Measurements from ENCODE around the gene ZSWIM4.

Gene ZSWIM4

DNA sequence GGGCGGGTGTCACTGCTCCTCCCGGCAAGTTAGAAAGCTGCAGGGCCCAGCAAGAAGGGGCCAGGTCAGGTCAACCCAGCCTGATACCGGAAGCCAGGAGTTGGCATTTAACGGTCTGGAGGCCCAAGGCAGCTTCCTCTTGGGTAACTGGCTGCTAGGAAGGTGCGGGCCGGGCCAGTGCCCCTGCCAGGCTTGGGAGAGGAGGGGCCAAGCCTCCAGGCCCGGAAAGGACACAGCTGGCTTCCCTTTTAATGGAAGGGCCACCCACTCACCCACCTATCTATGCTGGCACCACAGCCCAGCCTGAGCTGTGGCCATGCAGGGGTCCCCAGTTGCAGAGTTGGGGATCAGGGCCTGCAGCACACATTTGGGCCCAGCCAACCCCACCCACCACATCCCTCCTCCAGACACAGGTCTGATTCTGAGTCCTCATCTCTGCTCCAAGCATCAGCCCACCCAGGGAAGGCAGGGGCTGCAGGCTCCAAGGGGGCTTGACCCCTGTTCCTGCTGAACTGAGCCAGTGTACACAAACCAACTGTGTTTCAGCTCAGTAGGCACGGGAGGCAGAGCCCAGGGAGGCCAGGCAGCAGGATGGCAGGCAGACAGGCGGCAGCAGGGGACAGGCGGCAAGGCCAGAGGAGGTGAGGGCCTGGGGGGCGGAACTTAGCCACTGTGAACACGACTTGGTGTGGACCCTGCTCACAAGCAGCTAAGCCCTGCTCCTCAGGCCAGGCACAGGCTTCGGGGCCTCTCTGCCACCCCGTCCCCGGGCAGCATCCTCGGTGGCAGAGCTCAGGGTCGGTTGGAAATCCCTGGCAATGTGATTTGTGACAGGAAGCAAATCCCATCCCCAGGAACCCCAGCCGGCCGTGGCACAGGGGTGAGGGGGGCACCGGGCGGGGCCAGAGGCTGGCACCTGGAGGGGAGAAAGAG, 40.8 kb downstream of the ZSWIM4 start:
- no peak for DNase-seq (ENCODE audit: low read depth)

DNA sequence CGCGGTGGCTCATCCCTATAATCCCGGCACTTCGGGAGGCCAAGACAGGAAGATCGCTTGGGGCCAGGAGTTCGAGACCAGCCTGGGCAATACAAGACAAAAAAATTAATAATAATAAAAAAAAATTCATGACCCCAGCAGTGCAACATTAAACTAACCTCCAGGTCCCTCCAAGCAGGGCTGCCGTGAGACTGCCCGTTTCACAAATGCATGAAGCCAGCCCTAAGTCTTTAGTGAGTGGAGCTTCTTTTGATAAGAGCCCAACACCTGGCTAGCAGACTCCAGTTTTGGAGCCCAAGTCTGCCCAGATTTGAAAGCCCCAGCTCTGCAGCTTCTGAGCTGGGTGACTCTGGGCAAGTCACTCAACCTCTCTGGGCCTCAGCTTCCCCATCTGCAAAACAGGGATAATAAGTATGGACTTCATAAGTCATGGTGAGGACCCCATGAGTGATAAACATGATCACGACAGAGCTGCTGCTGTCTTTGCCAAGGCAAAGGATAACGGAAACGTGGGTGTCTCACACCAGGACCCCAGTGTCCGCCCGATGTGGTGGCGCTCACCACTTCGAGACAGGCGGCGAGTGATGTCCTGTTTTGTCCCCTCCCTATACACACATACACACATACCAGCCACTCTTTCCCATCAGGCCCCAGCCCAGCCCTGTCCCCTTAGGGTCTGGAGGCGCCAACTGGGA, 43.3 kb downstream of the ZSWIM4 start:
- DNase-seq (ENCODE audit: low read depth) = no peak

DNA sequence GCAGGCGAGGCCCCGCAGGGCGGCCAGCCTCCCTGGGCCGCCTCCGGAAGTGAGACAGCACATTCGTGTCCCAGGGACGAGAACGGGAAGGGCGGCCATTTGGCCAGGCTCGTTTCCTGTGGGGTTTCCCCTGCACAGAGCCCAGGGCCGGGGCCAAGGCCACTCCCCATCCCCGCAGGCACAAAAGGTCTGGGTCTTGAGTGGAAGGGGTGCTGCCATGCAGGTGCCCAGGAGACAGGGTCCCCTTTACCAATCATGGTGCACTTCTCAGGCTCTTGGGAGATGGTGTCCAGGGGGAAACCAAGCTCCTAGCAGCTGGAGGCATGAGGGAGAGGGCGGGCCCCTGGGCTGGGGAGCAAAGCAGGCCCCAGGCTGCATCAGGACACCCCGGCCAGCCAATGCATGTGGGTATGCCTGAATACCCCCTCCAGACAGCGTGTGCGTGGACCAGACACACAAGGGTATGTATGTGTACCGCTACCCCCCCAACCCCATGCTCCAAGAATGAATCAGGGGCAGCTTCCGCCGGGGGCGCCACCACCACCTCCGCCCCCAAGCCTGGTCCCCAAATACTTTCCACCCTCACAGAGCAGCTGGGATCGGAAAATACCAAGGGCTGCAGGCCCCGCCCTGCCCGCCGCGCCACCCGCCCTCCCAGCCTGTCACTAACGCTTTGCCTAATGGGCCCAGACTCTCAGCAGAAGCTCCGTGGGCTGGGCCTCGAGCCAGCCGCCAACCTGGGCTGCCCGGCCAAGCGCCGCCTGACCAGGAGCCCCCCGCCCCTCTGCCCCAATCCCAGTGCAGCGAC, 44.1 kb downstream of the ZSWIM4 start:
- peak; percentile 71 for DNase-seq (ENCODE audit: low read depth)

DNA sequence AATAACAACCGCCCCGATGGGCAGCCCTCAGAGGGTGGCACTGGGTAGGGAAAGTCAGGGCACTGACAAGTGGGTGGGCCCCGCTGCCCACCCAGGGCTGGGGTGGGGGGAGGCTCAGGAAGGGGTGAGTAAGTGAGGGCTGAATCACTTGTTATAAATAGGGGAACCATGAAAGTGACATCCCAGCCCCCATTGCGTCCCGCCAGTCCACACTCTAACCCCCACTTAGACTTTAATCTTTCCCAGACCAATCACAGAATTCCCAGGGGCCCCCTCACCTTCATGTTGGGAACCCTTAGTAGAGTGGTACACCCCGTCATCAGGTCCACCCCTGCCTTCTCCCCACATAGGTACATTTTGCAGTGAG, 44.7 kb downstream of the ZSWIM4 start:
- no peak for DNase-seq (ENCODE audit: low read depth)

DNA sequence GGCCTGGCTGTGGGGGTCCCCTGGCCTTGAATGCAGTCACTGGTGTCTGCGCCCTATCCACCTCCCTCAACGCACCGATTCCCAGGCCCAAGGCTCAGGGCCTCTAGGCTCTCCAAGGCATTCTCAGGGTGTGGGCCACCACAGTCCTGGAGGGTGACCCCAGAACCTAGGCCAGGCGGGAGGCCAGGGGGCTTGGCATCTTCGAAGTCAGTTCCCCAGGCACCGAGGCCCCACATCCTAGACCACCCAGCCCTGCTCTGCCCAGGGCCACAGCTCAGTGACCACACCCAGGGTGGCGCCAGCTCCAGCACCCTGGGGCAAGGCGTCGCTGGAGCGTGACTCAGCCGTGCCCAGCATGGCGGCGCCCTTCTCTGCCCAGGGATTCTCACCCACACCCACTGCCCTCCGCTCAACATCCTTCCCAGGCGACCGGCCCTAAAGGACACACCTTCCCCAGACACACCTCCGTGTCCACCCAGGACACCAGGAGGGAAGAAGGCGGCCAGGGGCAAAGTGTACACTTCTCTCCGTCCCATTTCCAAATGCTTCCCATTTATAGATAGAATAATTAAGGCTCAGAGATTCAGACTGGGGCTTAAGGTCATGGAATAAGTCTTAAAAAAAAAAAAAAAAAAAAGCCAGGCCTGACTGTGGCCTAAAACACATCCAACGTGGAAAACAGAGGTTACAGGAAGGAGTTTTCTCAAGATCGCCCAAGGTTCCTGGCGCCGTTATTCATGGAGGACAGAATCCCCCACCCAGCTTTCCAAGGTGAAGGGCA, 45.3 kb downstream of the ZSWIM4 start:
- no peak for DNase-seq (ENCODE audit: low read depth)

DNA sequence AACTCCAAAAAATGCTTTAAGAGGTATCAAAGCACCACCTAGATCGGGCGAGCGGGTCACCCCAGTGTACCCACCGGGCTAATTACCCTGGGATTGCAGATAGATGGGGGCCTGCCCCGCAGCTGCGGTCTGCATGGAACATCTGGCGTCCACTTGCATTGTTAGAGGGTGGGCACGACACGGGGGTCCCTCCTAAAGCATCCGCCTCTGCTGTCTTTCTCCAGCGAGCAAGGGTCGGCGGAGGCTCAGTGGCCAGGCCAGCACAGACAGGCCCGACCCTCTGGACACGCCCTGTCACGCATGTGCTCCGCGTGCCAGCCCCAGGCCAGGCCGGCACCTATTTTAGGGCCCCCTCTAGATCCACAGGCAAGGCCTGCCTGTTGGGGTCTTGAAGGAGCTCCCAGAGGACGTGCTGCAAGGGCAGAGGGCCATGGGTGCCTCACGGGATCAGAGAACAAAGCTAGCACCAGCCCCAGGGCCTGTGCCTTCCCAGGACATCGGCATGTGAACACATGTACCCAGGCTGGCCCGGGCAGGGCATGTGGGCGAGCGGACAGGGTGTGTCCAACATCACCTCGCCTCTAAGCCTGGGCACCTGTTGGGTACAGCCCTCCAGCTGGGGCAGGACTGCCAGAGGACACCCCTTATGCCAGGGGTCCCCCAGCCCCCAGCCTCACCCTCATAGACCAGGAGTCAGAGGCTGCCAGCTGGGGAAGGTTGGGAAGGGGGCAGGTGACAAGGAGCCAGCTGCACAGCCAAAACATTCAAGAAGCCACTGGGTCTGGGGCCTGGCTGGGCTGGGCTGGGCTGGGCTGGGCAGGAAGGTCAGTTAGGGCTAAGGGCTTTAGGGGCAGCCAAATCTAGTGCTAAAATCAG, 46.1 kb downstream of the ZSWIM4 start:
- no peak for DNase-seq (ENCODE audit: low read depth)

DNA sequence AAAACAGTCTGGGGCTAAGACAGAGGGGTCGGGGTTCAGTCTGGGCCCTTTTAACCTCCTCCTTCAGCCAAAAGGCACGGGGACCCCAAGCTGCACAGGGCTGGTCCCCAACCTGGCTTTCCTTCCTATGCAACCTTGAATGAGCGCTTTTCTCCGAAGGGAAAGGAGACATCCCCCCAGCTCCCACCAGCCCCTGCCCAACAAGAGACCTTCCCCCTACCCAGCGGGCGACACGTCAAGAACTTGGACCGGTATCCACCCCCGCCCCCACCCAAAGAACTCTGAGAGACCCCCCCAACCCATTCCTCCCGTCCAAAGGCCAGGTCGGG, 46.7 kb downstream of the ZSWIM4 start:
- no peak for DNase-seq (ENCODE audit: low read depth)

DNA sequence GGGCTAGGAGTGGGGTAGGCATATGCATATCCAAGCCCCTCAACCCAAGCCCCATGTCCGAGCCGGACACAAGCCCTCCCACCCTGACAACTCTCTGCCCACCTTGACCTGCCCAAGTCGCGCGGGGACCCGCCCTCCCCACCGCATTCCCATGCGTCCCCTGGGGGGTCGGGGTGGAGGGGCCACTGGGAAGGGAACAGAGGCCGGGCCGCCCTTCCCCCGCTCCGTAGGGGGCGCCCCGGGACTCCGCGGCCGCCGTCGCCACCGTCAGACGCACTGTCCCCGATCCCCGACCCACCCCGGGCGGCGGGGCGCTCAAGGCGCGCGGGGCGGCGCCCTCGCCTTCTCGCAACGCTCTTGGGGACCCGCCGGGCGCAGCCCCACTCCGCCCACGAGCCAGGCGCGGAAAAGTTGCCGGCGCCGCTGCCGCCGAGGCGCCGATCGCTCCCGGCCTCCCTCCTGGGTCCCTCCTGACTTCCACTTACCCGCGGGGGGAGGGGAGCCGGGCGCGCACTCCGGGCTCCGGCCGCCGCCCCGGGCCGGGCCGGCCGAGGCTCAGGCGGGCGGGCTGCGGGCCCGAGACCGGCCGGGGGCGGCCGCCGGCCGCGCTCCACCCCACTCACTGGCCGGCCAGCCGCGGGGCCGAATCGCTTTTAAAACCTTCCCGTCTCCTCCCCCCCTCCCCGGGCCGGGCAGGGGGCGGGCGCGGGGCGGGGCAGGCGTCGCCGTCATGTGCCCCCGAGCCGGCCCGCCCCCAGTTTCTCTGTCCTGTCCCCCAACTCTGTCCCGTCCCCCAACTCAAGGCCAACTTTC, 47.3 kb downstream of the ZSWIM4 start:
- no peak for DNase-seq (ENCODE audit: low read depth)

DNA sequence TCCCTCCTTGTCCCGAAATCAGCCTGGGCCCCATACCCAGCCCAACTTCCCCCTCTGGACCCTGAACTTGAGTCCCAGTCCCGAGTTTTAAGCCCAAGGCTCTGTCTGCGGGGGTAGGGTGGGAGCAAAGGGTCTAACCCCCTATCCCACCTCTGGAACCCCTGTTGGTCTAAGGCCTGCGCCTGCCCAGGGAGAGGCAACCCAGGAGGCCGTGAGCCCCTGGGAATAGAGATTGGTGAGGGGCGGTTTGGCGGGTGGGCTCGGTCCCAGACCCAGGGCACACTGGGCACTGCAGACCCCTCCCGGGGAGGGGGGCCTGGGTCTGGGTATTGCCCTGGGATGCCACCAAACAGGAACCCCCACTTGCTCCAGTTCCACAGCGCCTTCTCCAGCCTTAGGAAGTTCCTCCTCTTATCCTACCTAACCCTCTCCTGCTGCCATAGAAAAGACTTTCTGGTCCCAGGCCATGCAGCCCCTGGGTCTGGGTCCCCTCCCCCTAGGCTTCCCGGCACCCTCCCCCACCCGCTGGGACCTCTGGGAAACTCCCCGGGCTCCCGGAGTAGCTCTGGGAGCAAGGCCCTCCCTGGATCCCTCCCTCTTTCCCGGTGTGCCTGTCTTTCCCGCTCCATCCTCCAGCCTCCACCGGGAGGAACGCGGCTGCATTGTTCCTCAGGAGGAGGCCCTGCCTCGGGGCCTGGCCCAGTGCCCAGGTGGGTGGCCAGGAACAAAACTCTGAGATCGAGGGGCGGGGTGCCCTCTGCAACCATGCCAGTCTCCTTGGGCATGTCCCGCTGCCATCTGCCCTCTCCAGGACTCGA, 48.1 kb downstream of the ZSWIM4 start:
- no peak for DNase-seq (ENCODE audit: low read depth)

DNA sequence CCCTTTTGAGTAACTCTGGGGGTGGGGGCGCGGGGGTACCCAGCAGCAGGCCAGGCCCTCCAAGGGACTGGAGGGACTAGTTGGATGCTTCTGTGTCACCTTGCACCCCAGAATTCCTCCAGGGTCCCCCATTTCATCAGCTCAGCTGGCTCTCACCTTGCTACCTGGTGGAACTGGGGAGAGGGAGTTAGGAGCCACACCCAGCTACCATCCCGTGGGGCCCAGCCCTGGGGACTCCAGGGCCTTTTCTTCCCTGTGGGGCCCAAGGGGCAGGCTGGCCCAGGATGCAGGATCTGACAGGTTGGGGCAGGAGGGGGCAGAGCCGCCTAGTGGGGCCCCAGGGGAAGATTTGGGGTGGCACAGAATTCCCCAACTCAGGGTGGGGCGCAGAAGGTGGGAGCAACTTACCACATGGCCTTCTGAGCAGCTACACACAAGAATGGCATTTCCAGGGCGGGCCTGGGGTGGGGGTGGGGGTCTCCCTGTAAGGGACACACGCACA, 48.9 kb downstream of the ZSWIM4 start:
- no peak for DNase-seq (ENCODE audit: low read depth)

DNA sequence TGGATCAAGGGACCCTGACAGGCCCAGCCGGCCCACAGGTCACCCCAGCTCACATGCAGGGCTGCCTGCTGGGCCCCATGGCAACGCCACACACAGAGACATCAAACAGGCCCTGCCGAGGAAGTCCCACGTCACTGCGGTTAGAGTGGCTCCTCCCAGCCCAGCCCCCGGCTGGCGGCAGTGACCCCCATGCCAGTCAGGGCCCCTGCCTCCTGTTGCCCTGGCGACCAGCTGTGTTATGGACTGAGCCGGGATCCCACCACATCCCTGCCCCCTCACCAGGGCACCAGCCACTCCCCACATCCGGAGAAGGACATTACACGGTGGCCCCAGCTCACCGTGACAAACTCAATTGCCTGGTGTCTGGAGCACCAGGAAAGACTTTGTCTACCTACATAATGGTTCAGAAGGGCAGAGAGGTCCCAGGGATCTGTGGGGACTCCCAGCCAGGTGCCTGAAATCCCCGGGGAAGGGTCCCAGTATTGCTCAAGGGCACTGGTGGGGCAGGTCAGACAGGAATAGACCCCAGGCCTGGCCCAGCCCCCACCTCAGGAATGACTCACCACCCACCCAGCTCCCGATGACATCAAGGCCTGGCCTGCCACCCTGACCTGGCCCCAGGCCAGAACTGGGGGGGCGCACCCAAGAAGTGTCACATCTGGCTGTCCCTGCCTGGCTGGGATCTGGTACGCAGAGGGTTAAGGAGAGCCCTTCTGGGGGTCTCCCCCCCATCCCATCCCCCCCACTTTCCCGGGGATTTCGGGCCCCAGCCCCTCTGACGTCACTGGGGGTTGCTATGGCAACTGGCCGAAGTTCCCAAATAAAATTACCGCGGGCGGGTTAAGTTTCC, 51.5 kb downstream of the ZSWIM4 start:
- DNase-seq (ENCODE audit: low read depth) = peak; percentile 93

DNA sequence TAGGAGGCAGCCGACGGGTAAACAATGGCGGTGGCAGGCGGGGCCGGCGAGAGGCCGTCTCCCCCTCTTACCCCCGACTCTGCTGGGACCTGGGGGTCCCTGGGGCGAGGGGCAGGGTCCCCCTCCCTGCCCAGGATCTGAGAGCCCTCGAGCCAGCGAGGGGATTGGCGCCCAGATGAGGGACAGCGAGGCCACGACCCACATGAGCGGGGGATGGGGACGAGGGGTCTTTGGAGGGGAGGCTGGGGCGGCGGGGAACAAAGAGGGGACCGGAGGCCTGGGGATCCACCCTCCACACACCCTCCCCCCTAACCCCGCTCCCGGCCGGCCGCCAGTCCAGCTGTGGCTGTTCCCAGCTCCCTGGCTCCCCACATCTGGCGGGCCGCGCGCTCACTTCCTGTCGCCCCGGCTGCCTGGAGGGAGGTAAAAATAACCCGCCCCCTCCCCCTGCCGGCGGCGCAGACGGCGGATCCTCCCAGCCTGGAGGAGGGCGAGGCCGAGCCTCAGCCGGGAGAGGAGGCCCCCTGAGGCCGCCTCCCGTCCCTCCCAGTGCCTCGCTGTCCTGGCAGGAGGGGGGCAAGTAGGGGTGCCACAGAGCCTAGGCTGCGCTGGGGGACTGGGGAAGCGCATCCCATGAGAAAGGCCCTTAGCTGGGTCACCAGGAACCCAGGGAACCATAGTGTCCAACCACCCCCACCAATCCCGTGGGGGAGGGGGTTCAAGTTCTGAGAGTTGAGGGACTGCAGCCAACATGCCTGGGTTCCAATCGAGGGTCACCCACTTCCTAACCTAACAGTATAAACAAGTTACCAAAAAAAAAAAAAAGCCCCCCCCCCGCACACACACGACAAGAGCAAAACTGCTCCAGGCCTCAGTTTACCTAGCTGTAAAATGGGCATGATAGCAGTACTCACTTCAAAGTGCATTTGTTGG, 52.4 kb downstream of the ZSWIM4 start:
- DNase-seq (ENCODE audit: low read depth) = peak; percentile 64

DNA sequence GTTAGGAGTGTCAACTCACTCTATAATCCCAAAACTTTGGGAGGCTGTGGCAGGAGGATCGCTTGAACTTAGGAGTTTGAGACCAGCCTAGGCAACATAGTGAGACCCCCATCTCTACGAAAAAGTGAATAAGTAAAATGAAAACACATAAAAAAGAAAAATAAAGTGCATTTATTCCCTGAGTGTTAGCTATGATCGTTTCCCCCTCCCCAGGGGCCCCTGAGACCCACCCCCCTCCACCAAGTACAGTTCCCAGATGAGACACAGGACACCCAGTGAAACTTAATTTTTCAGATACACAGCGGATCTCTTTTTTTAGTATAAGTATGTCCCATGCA, 53.1 kb downstream of the ZSWIM4 start:
- no peak for DNase-seq (ENCODE audit: low read depth)

DNA sequence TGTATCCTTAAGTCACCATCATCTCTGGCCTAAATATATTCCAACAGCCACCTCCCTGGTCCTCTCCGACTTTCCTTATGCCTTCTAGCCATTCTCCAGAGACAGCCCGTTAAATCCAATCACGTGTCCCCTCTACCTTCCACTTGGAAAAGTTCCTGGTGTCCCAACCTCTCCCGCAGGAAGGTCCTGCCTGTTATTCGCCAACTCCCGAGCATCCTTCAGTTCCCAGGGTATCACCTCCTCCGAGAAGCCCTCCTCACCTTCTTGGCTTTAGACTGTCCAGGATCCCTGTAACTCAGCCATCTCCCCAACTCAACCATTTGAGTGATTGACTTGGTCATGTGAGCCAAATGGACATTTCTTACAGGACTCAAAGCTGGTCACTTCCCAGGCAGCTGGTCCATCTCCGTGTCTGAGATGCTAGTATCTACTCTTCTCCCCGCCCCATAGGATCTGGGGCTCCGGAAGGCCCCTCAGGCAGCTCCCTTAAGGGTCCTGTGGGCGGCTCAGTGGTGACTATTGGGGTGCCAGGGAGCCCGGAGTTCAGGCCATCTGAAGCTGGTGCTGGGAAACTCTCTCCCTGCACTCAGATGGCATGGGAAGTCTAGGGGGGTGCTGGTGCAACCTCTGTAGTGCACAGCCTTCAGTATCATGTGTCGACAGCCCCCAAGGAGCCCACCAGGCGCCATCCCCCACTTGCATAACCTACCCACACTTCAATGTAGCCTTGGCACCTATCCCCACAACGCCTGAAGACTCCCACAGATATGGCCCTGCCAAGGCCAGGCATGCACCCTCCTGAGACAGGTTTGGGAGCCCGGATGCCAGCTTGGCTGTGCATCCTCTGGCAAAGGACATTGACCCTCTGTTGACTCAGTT, 53.8 kb downstream of the ZSWIM4 start:
- no peak for DNase-seq (ENCODE audit: low read depth)

DNA sequence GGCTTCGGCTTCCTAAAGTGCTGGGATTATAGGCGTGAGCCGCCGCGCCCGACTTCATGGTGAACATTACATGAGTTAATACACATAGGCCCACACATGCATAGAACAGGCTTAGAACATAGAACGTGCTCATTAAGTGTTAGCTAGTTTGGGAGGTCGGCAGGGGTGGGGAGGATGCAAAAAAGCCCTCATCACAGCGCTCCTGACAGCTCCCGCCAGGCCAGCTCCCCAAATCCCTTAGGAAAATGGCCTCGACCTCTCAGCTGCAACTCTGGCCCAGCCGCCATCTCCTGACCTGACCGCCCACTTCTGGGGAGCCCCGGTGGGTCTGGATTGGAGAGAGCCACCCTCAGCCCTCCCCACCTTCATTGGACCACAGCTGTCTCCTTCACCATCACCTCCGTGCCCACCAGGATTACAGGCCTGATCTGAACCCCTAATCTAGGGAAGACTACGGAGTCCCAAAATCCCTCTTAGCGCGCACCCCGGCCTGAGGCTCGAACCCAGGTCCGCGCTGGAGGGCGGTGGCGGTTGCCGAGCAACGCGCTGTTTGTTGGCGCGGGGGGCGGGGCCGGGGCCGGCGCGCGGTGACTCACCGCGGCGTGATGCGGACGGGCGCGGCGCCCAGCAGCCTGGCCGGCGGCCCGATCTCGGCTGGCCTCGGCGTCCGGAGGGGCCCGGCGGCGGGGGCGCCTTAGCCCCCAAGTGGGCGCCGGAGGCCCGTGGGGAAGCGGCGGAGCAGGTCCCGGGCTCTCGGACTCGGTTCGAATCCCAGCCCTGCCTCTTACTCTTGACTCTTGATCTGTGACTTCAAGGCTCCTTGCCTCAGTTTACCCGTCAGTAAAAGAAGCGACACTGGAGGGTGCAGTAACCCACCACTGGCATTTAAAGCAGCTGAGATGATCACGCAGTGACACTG, 55.0 kb downstream of the ZSWIM4 start:
- DNase-seq (ENCODE audit: low read depth) = no peak

Measured in stimulated activated CD8-positive, alpha-beta memory T cell treated with anti-CD3 and anti-CD28 coated beads, Interleukin-15, amount 100 ng/mL, for 1 hour (primary cell).